Transverse colon (tissue), 3 donors: ENCODE data around the gene MMP2.

Source experiments
- CTCF ChIP-seq, 5 experiments: fragments of 200-600 bp in 3 of 5; fragments of 450-650 bp in 2 of 5; sonication (generic) in 3 of 5; IDR thresholded peaks; 1 replicate in 2 of 5; 2 replicates in 3 of 5; pipeline ENCODE4 v1.5.1; 2016 to 2017; ENCODE audit warnings: antibody characterized with exemption in 5 of 5, inconsistent platforms in 3 of 5, mild to moderate bottlenecking in 2 of 5, moderate library complexity in 1 of 5
- POLR2A ChIP-seq: fragments of 450-650 bp; IDR thresholded peaks from one replicate; pipeline ENCODE4 v1.6.1; 2016; ENCODE audit warnings: antibody characterized with exemption, mild to moderate bottlenecking, moderate library complexity

DNA sequence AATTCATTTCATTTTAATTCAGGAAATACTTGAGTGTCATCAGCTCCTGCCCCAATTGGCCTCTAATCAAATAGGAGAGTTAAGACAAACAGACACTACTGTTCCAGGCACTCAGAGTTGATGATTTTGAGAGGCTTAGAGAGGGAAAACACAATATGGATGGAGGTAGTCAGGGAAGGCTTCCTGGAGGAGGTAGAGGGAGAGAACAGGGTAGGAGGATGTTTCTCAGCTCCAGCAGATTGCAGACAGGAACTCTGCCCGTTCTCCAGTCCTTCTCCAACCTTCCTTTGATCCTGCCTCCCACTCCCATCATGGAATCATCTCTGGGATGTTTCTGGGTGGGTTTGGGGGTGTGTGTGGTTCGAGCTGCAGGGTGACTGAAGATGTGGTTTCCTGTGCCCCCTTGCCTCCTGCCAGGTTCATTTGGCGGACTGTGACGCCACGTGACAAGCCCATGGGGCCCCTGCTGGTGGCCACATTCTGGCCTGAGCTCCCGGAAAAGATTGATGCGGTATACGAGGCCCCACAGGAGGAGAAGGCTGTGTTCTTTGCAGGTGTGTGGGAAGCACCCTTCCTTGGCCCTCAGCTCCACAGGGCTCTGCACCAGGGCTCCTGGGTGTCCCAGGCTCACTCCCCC is 17.6 kb downstream of the MMP2 start:
- TF ChIP-seq POLR2A: no peak
- no peak for TF ChIP-seq CTCF (IDR thresholded peaks at IDR 0.05)
